ENCODE measurements around the gene FOXJ1. TPM values are rescaled to one million over a fixed set of nuclear protein-coding genes. Genes with fewer than 3 reads are reported as not detected.

Gene FOXJ1
- total RNA-seq, 1 experiment from 2014 or later: 4.0 TPM

DNA sequence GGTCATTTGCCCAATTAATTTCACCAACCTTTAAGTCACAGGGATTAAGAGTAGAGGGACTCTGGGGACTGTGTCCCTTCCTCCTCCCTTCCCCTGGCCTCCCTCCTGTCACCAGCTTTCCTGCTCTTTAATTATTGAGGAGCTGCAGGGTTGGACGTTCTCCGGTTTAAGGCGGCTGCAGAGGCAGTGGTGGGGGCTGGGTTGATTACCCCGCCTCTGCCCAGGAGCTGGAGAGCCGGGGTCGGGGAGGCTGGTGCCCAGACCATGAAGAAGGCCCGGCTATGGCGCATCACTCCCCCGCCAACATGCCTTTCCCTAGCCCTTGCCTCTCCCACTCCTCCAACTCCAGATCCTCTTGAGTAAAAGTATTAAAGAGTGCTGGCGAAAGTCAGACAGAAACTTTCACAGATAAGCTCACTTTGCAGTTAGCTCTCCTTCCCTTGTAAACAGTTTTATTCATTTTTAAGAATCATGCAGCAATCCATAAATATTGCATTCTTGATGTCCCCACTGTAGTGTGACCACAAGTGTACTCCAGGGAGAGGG is 1.1 kb upstream of the FOXJ1 start:
- H4K8ac ChIP-seq (replicated peaks; ENCODE audit: insufficient read length, low read depth, low read length): no peak overlapping the region
- no peak overlapping the region for H3K23ac ChIP-seq (ENCODE audit: insufficient read length, low read depth, low read length)
- peaks cover 62 to 69% of the 10 kb centered on the region in 2 experiments for H3K4me1 Mint-ChIP-seq
- no peak overlapping the region for H3K18ac ChIP-seq (ENCODE audit: insufficient read length, low read depth, low read length)
- no peak overlapping the region for H4K5ac ChIP-seq (ENCODE audit: insufficient read length, low read depth, low read length)
- no peak overlapping the region for H2BK20ac ChIP-seq (ENCODE audit: low read depth, low read length, poor library complexity, severe bottlenecking)
- H3K9me3 Mint-ChIP-seq: peaks cover 0 to 1% of the 10 kb centered on the region in 2 experiments; a peak in 2 of 5 replicates
- H3K56ac ChIP-seq (ENCODE audit: insufficient read length, low read depth, low read length): no peak overlapping the region
- DNase-seq: peak; percentile 47
- no peak overlapping the region for H3K27ac ChIP-seq (ENCODE audit: insufficient read length, low read depth, low read length)
- peaks cover 86% of the 10 kb centered on the region for H3K27me3 Mint-ChIP-seq (ENCODE audit: low read depth)
- H2AK5ac ChIP-seq (ENCODE audit: insufficient read length, low read length): no peak overlapping the region
- no peaks in the 10 kb centered on the region for H3K9me3 ChIP-seq (ENCODE audit: control insufficient read depth, low read depth, low read length)
- H3K36me3 Mint-ChIP-seq (ENCODE audit: insufficient read depth in 1 of 3, low read depth in 3 of 3): no peaks in the 10 kb centered on the region
- H3K79me2 ChIP-seq (ENCODE audit: insufficient read depth, low read length): no peaks in the 10 kb centered on the region
- H2BK15ac ChIP-seq (ENCODE audit: low read depth, low read length): no peak overlapping the region
- H2BK120ac ChIP-seq (ENCODE audit: low read depth, low read length, poor library complexity, severe bottlenecking): no peak overlapping the region
- H3K27me3 ChIP-seq (ENCODE audit: insufficient read depth, low read length): peaks cover 38% of the 10 kb centered on the region
- no peaks in the 10 kb centered on the region for H3K79me1 ChIP-seq (ENCODE audit: insufficient read depth, low read depth, low read length, poor library complexity, severe bottlenecking)
- H2BK5ac ChIP-seq (ENCODE audit: insufficient read length, low read length): no peak overlapping the region
- no peak overlapping the region for H3T11ph ChIP-seq (ENCODE audit: low read length)
- peaks cover 37% of the 10 kb centered on the region for H3K23me2 ChIP-seq (ENCODE audit: insufficient read length, low read depth, low read length, poor library complexity, severe bottlenecking)
- H3K4me1 ChIP-seq (ENCODE audit: insufficient read depth, low read length): peaks cover 27% of the 10 kb centered on the region
- H4K20me1 ChIP-seq (ENCODE audit: control insufficient read depth, insufficient read depth, insufficient read length): no peaks in the 10 kb centered on the region
- WGBS (ENCODE audit: extremely low coverage, insufficient read length, low lambda C conversion rate): no CpG with 5 or more reads among the region's 10 CpGs
- H3K4ac ChIP-seq (ENCODE audit: low read depth, low read length): no peak overlapping the region
- no peak overlapping the region for H3K27ac Mint-ChIP-seq
- H3K9ac ChIP-seq (ENCODE audit: extremely low read depth, insufficient read length, low read length): no peak overlapping the region
- H4K91ac ChIP-seq (ENCODE audit: insufficient read length, low read depth, low read length): no peak overlapping the region
- H2AFZ ChIP-seq (ENCODE audit: low read length): no peak overlapping the region
- no peak overlapping the region for H2BK12ac ChIP-seq (ENCODE audit: insufficient read length, low read depth, low read length)
- peak overlapping the region; percentile 84 for H3K4me2 ChIP-seq (ENCODE audit: insufficient read depth, insufficient read length, low read length)
- H3K14ac ChIP-seq (ENCODE audit: insufficient read depth, low read length): no peak overlapping the region
- TF ChIP-seq, protein P1, sequence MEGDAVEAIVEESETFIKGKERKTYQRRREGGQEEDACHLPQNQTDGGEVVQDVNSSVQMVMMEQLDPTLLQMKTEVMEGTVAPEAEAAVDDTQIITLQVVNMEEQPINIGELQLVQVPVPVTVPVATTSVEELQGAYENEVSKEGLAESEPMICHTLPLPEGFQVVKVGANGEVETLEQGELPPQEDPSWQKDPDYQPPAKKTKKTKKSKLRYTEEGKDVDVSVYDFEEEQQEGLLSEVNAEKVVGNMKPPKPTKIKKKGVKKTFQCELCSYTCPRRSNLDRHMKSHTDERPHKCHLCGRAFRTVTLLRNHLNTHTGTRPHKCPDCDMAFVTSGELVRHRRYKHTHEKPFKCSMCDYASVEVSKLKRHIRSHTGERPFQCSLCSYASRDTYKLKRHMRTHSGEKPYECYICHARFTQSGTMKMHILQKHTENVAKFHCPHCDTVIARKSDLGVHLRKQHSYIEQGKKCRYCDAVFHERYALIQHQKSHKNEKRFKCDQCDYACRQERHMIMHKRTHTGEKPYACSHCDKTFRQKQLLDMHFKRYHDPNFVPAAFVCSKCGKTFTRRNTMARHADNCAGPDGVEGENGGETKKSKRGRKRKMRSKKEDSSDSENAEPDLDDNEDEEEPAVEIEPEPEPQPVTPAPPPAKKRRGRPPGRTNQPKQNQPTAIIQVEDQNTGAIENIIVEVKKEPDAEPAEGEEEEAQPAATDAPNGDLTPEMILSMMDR (conservative IDR thresholded peaks at IDR 0.05): no peak
- H3K4me3 Mint-ChIP-seq: peak overlapping the region; percentile 60 to 86

All from H9 (cell line).